ENCODE data around the gene SRRM3.

DNA sequence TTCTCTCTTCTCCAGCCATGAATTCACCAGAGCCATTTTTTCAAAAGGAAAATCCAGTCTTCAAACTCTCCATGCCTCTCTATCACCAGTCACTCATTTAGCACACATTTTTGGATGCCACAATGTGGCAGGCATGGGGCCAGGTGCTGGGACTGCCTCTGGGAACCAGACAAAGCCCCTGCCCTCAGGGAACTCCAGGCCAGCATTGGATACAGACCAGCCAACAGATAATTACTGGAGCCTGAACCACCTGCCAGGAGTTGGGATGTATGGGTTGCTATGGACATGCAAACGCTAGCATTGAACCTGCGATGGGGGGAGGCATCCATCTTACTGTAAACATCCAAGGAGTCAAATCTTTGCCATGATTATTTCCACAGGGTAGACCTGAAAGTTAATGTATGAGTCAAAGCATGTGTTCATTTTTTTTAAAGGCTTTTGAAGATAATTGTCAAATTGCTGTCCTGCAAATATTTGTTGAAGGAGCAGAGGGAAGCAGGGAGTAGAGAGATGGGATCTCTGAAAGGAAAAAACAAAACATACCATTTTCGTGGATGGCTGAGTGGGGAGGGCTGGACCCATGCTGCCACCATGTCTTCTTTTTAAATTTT lies 43.2 kb downstream of the SRRM3 start:
- TF ChIP-seq CTCF (conservative IDR thresholded peaks at IDR 0.05 in 1 of 2, IDR thresholded peaks at IDR 0.05 in 1 of 2; ENCODE audit: extremely low read depth in 1 of 2, insufficient read depth in 1 of 2, low read depth in 1 of 2, low read length in 2 of 2) (no peak), EZH2 (IDR thresholded peaks at IDR 0.05; ENCODE audit: borderline replicate concordance, low read length) (no peak)

Data from mammary epithelial cell (primary cell).